HG03354 (cell line): ENCODE results near the gene RNF111.
A peak's percentile ranks its signal among the peaks of the same experiment; 100 is the strongest.

Source experiments
- ATAC-seq: cut with Tn5 transposase; IDR thresholded peaks from one replicate; pipeline ENCODE4 v1.9.1; 2021; ENCODE audit warnings: mild to moderate bottlenecking; ENCODE audit not compliant: unreplicated experiment, poor library complexity, severe bottlenecking

RNF111 gene

DNA sequence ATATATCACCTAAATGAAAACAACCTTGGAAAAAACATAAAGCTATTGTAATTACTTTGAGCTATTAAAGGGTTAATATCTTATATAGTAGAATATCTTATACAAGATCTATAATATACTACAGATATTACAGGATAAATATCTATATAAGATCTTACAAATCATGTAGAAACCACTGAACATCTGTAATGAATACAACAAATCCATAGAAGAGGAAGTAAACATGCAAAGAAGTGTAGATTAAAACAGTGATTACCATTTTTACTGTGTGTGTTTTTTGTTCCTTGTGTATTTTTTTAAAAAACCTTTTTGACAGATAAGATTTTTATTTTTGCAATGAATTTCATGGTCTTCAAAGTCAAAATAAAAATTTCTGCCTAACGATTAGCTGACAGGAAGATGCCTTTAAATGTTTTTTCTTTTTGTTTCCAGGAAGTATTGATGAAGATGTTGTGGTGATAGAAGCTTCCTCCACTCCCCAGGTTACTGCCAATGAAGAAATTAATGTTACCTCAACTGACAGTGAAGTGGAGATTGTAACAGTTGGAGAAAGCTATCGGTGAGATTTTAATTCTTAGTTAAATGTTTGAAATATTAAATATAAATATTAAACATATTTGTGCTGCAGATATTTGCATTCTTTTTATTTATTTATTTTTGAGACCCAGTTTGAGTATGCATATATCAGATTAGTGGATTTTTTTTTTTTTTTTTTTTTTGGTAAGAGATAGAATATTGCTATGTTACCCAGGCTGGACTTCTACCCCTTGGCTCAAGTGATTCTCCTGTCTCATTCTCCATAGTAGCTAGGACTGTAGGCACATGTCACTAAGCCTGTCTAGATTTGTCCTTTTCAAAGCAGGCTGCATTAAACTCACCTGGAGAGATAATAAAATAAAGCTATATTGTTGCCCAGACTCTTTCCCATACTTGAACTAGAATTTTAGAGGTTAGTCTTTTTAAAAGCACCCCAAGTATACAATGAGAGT lies 64.7 kb downstream of the RNF111 start:
- ATAC-seq, result no peak

DNA sequence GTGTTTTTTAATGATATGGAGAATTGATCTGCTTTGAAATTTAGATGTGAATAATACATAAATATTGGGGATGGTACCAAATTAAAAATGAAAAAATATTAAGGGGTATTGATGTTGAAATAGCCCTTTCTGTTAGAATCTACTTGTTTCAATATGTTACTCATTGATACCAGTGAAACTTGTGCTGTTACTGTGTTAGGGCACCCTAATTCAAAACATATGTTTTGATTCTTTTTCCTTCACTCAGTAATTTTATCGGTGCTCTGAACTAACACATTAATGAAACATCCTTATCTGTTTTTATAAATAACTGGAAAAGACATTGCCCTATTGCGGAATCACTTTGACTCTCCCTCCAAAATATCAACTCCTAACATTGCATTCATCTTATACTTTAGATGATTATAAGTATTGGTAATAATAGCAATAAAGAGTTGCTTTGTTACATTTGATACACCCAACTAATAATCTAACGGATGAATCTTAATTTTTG lies 65.5 kb downstream of the RNF111 start:
- ATAC-seq, result no peak

DNA sequence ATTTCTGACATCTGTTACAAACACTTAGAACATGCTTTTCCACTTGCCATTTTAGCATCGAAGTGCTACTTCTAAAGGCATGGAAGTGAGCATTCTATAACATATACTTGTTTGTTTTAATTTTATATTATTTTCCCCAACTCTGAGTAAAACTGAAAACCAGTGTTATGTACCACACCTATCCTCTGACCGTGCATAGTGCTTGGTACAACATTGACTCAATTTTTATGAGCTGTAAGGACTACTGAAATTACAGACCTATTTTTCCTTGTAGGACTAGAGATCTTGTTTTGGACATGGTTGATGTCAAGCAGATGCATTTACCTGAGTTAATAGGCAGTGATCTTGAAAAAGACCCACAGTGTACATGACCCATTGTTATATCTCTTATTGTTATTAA lies 66.0 kb downstream of the RNF111 start:
- no peak for ATAC-seq

DNA sequence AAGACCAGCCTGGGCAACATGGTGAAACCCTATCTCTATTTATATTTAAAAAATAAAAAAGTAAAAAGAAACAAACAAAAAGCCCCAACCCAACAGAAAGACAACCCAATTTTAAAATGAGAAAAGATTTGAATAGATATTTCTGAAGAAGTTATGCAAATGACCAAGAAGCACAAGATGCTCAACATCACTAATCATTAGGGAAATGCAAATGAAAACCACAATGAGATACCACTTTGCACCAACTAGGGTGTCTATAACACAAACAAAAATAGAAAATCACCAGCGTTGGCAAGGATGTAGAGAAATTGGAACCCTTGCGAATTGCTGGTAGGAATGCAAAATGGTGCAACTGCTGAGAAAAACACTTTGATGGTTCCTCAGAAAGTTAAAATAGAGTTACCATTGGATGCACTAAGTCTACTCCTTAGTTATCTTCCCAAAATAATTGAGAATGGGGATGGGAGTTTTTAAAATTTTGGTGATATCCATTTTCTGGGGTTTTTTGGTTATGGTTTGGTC lies 71.7 kb downstream of the RNF111 start:
- ATAC-seq, result peak; percentile 51

DNA sequence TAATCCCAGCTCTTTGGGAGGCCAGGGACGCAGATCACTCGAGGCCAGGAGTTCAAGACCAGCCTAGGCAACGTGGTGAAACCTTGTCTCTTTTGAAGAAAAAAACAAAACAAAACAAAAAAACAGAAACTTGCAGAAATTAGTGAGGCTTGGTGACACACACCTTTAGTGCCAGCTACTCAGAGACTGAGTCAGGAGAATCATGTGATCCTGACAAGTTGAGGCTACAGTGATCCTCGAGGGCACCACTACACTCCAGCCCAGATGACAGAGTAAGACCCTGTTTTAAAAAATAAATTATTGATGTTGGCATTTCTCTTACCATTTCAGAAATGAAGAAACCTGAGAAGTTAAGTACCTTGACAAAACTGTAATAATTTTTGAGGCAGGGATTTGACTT lies 72.9 kb downstream of the RNF111 start:
- no peak for ATAC-seq

DNA sequence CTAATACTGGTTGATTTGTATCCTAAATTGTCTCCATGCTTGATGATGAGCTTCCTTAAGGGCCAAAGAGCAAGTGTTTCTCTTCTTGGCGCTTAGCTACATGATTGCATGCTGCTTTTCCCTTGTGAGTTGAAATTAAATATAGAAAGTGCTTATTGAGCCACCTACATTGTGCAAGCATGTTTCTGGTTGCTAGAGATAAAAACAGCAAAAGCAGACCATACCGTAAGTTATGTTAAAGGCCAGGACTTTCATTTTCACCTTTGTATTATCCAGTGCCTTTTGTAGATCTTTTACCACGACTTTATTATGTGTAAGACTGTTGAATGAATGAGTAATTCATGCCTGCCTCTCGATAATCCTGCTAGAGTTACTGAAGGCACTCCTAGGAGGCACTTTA lies 75.6 kb downstream of the RNF111 start:
- ATAC-seq, result no peak

DNA sequence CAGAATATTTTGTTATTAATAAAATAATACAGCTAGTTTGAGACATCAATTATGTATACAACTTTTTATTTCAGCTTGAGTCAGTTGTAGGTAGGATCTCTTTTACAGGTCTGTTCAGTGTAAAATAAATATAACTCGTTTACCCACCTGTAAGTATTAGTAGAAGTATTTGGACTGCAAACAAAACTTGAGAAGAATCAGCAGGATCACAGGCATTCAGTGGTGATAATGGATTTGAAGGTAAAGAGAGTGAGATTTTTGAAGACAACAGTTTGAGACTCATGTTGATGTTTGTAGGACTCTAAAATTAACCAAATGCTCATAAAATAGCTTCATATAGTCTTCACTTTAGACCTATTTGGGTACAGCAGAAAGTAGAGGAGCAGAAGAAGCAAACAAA lies 82.0 kb downstream of the RNF111 start:
- ATAC-seq, result no peak

DNA sequence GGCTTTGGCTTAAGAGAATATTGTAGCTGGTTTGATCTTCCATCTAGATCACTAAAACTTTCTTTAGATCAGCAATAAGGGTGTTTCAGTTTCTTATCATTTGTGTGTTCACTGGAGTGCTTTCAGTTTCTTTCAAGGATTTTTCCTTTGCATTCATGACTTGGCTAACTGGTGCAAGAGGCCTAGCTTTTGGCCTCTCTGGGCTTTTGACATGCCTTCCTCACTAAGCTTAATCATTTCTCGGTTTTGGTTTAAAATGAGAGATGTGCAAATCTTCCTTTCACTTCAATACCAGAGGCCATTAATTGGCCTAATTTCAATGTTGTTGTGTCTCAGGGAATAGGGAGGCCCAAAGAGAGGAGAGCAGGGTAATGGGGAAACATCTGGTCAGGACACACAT lies 87.1 kb downstream of the RNF111 start:
- ATAC-seq, result no peak

DNA sequence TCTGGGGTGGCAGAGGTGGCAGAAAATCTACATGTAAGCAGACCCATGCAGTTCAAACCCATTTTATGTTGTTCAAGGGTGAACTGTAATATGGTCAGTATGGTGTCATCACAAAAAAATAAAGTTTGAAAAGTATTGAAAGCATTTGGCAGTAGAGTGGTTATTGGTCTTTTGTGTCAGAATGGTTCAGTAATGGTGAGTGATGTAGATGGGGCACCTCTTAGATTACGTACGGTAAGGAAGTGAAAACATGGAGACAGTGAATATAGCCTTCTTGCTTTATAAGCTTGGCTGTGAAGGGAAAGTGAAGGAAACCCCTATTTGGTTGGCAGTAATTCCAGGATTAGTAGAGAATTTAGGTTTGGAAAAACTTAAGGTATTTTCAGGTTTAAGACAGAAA lies 100.3 kb downstream of the RNF111 start:
- ATAC-seq, result no peak

DNA sequence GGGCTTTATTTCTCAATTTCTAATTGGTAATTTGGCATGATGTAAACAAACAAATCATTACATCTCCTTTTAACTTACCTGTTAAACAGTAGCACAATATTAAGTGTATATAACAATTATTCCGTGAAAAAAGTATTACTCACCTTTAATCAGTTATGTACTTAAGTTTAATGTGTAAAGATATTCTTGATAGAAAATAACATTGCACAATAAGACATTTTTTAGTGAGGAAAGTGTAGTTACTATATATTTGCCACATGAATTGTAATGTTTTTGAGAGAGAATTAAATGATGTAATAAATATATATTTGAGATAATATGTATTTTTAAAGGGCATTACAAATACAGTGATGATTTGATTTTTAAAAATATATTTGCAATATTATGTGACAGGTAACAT lies 106.6 kb downstream of the RNF111 start:
- no peak for ATAC-seq

DNA sequence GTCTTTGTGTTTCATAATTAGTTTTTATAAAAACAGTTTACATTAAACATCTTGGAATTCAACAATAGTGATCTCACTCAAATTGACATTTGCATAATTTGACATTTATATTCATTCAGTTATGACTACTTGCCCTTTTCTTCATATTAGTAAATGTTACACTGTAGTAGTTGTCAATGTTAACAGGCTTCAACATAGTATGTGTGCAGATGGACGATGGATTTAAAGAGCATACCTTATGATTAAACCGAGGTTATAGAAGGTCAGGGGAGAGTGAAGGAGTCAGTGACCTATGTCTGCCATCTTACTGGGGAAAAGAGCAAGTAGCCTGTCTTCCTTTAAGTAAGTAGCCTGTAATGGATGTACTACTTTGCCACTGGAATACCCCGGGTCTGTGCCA lies 109.0 kb downstream of the RNF111 start:
- no peak for ATAC-seq

DNA sequence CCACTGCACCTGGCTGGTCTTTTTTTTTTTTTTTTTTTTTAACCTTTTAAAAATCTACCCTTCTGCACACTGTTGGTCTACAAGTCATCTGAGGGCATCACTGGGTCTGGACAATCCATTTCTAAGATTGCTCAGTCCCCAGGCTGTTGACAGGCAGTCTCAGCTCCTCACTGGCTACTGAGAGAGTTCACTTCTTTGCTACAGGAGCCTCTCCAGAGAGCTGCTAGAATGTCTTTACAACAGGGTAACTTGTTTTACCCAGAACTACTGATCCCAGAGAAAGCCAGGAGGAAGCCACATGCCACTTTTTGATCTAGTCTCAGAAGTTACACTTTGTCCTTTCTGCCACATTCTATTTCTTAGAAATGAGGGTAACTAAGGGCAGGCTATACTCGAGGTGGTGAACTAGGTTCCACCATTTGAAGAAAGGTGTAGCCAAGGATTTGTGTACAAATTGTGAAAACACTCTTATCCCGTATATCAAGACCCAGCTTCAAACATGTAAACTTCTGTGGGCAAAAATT lies 111.8 kb downstream of the RNF111 start:
- no peak for ATAC-seq

DNA sequence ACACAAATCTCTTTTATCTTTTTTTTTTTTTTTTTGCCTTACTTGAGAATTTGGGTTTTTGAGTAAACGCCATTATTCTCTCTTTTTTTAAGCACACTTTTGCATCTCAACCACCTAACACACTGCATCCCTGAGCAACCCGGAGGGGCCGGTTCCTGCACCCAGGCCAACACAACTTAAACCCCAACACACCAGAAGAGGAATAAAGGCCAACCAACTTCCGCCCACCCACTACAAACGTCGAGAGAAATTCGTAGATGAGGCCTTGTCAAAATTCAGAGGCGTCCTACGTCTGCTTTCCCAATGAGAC lies 117.1 kb downstream of the RNF111 start:
- ATAC-seq, result no peak

DNA sequence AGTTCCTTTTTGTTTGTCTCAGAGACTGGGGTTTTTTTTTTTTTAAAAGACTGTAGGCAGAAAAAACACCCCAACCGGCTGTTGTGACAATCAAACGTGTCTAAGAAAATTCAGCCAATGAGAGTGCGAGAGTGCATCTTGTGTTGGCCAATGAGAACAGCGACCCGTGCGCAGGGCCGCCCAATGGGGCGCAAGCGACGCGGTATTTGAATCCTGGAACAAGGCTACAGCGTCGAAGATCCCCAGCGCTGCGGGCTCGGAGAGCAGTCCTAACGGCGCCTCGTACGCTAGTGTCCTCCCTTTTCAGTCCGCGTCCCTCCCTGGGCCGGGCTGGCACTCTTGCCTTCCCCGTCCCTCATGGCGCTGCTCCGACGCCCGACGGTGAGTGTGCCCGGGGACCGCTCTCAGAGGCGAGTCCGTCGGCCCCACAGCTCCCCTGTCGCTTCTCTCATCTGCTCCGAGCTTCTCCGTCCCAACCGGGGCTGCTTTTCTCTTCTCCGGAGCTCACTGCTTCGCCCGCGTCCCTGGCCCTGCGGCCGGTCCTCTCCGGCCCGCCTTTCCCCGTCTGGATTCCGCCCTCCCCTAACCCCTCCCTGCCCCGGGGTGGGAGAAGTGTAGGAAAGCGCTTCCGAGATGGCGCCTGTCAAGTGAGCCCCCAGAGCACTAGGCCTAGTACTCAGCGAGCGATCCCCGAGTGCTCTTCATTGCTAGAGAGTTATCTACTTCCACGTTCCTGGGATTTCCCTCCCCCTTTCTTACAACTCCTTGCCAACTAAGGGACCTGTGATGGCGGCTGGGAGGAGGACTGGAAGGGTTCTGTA lies 117.7 kb downstream of the RNF111 start, which contains the start of gene CCNB2:
CCNB2 (plus strand) TSS at position 235 of the 821 bp plus-strand sequence; CDS start at position 358, 123 bp downstream.
- ATAC-seq, result peak; percentile 99

DNA sequence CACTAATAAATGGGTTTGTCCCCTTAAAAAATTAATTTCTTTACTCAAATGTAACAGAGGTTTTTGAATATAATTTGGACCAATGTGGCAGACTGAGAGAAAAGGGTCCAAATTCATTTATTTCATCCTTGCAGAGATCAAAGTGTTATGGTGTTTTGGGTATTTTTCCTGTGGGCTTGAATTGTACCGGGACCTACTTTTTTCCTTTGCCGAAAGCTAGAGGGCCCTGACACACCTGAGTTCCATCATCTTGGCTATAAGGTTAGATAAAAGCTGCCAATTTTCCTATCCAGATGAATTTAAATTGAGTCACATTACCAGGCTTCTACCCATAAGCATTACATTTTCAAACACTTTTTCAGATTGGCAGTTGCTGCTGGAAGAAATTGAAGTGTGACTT lies 118.4 kb downstream of the RNF111 start:
- no peak for ATAC-seq

DNA sequence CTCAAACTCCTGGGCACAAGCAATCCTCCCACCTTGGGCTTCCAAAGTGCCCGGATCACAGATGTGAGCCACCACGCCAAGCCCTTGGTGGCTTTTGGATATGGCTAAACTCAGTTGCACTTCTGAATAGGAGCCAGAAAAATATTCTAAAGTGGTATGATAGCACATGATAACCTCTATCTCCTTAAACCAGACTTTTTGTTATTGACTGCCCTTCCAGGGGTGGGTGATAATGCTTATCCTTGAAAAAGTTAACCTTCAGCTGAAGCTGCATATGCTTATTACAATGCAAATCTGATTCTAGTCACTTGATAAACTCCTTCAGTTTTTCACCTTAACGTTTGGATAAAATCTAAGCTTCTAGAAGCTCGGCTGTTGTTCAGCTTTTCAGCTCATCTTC lies 123.8 kb downstream of the RNF111 start:
- ATAC-seq, result no peak

DNA sequence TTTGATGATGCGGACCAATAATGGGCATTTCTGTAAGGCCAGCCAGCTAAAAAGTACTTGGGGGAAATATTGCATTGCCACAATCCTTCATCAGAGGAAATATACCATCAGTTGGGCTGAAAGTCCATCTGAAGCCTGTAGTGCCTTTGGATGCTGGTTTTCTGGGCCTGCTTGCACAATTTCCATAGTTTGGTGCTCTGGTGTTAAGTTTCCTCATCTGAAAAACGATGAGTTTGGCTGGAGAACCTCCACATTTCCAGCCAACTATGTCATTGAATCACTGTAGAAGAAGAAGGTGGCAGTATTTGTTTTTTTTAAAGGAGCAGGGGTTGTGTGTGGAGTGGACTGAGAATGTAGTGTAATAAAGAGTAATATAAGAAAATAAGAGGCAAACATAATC lies 127.6 kb downstream of the RNF111 start:
- ATAC-seq, result no peak

DNA sequence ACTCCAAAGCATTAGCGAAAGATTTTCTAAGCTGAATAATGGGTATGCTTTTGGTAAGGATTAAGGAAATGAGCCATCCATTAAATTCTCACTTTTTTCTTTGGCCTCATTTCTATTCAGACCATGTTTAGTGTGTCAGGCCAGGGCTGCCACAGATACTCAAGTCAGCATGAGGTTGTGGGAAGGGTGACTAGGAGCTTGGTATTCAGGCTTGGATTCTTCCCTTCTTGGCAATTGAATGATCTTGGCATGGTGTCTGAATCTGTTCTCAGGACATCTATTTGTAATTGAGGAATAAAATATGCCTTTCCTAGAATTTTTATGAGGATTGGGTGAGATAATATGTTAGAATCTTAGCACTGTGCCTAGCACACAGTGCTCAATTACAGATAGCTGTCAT lies 128.7 kb downstream of the RNF111 start:
- ATAC-seq, result no peak

DNA sequence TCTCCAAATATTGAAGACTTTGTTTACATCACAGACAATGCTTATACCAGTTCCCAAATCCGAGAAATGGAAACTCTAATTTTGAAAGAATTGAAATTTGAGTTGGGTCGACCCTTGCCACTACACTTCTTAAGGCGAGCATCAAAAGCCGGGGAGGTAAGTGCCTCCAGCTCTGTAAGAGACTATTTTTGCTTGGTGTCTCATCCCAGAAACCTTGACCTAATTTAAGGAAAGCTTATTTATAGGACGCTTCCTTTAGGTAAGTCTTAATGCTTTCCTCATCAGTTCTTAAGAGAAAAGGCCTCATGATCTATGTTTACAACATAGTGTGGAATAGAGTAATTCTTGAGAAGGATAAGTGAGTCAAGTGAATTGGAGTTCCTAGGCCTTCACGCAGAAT lies 129.3 kb downstream of the RNF111 start:
- no peak for ATAC-seq

DNA sequence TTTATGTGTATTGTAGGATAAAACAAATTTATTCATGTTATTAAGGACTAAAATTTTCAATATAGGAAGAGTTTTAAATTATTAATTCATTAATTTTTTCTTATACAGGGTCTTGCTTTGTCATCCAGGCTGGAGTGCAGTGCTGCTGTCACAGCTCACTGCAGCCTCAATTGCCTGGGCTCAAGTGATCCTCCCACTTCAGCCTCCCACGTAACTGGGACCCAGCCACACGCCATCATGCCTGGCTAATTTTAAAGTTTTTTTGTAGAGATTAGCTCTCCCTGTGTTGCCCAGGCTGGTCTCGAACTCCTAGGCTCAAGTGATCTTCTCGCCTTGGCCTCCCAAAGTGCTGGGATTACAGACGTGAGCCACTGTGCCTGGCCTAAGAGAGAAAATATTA lies 132.2 kb downstream of the RNF111 start:
- no peak for ATAC-seq
